Adrenal gland (tissue), 5 donors: ENCODE measurements around the gene AGTPBP1.

Source experiments
- CTCF ChIP-seq, 6 experiments: fragments of 450-650 bp in 4 of 6; fragments of 200-600 bp in 2 of 6; sonication (generic) in 1 of 6; IDR thresholded peaks; 1 replicate in 5 of 6; 2 replicates in 1 of 6; pipeline versions ENCODE4 v1.5.1 to v1.8.0; 2016 to 2021; ENCODE audit warnings: antibody characterized with exemption in 6 of 6, mild to moderate bottlenecking in 2 of 6, moderate library complexity in 1 of 6
- POLR2A ChIP-seq, 2 donors: fragments of 450-650 bp; IDR thresholded peaks; one replicate each; pipeline ENCODE4 v1.6.1; 2017; ENCODE audit warnings: antibody characterized with exemption in 2 of 2, mild to moderate bottlenecking in 2 of 2, moderate library complexity in 1 of 2
- donor health status: DM: no; HTN: no; CAD: no.

GRCh38 chr9:85547599-85547998 is 194.2 kb downstream of the AGTPBP1 start:
- TF ChIP-seq CTCF (IDR thresholded peaks at IDR 0.05) = no peak
- no peak for TF ChIP-seq POLR2A (IDR thresholded peaks at IDR 0.05)
